DMS114 treated with DMSO at 0.1 percent for 48 hours (cell line): Measurements from ENCODE around the gene FEZ2.

Experiments used
- DNase-seq: peaks from one replicate; lab custom pipeline; 2025; ENCODE audit not compliant: unreplicated experiment; lab: John Stamatoyannopoulos, UW

Gene FEZ2

GRCh38 chr2:36562973-36563532 lies 34.9 kb downstream of the FEZ2 start:
- DNase-seq, result no peak

GRCh38 chr2:36562240-36562639 lies 35.7 kb downstream of the FEZ2 start:
- no peak for DNase-seq

- no peak for DNase-seq
Observed at GRCh38 chr2:36561237-36561944, 36.6 kb downstream of the FEZ2 start.

- DNase-seq, result no peak
Observed at GRCh38 chr2:36560726-36561125, 37.2 kb downstream of the FEZ2 start.

- DNase-seq, result no peak
Observed at GRCh38 chr2:36559221-36559942, 38.6 kb downstream of the FEZ2 start.

GRCh38 chr2:36556842-36557241 lies 41.1 kb downstream of the FEZ2 start:
- no peak for DNase-seq

- no peak for DNase-seq
Observed at GRCh38 chr2:36555789-36556188, 42.2 kb downstream of the FEZ2 start.

GRCh38 chr2:36554531-36554930 lies 43.4 kb downstream of the FEZ2 start:
- no peak for DNase-seq

- DNase-seq, result no peak
Observed at GRCh38 chr2:36553683-36554082, 44.3 kb downstream of the FEZ2 start.

- no peak for DNase-seq
Observed at GRCh38 chr2:36550006-36550405, 48.0 kb downstream of the FEZ2 start.

- no peak for DNase-seq
Observed at GRCh38 chr2:36549165-36549574, 48.8 kb downstream of the FEZ2 start.

GRCh38 chr2:36547906-36548305 lies 50.1 kb downstream of the FEZ2 start:
- no peak for DNase-seq

GRCh38 chr2:36545871-36546416 lies 52.0 kb downstream of the FEZ2 start:
- no peak for DNase-seq

- no peak for DNase-seq
Observed at GRCh38 chr2:36544638-36545338, 53.2 kb downstream of the FEZ2 start.

GRCh38 chr2:36541891-36542595 lies 55.9 kb downstream of the FEZ2 start:
- DNase-seq, result no peak

GRCh38 chr2:36540986-36541754 lies 56.8 kb downstream of the FEZ2 start:
- no peak for DNase-seq

GRCh38 chr2:36539631-36540030 lies 58.3 kb downstream of the FEZ2 start:
- no peak for DNase-seq

- no peak for DNase-seq
Observed at GRCh38 chr2:36538335-36538734, 59.6 kb downstream of the FEZ2 start.

- DNase-seq, result no peak
Observed at GRCh38 chr2:36536776-36537175, 61.2 kb downstream of the FEZ2 start.

GRCh38 chr2:36535099-36535498 lies 62.9 kb downstream of the FEZ2 start:
- no peak for DNase-seq
